Urinary bladder (tissue), 4 donors: ENCODE results near the gene WFS1. TPM values are rescaled to one million over a fixed set of nuclear protein-coding genes. Genes with fewer than 3 reads are reported as not detected.

ENCODE experiments used
- DNase-seq: peaks from one replicate; pipeline ENCODE4 v3.0.0-alpha.2; 2015; ENCODE audit errors: extremely low spot score
- H3K27ac ChIP-seq: one replicate; pipeline ENCODE4 v1.5.1; 2013; ENCODE audit warnings: low read depth, mild to moderate bottlenecking, moderate library complexity
- H3K36me3 ChIP-seq: one replicate; pipeline ENCODE4 v1.6.1; 2013; ENCODE audit warnings: mild to moderate bottlenecking, moderate library complexity; ENCODE audit not compliant: insufficient read depth
- H3K4me1 ChIP-seq: one replicate; pipeline ENCODE4 v1.6.1; 2013; ENCODE audit warnings: mild to moderate bottlenecking, moderate library complexity; ENCODE audit not compliant: insufficient read depth
- H3K4me3 ChIP-seq: one replicate; pipeline ENCODE4 v1.5.1; 2013; ENCODE audit warnings: low read depth, low read length
- WGBS: extraction: QIAGEN DNeasy Blood & Tissue Kit; methylation state at CpG from one replicate; pipeline ENCODE4 v1.1.7; 2013; 5-methylcytosine and 5-hydroxymethylcytosine counted together
- polyA plus RNA-seq: library from polyadenylated mRNA; stranded (reverse); fragments of 200-250 nt; gene quantifications from one replicate; pipeline ENCODE4 v1.2.3, GENCODE V29; 2013
- total RNA-seq: library from RNA; depleted of rRNA; stranded (reverse); fragments of >200 nt; gene quantifications from one replicate; pipeline ENCODE4 v1.2.3, GENCODE V29; 2014
- donor health status: healthy with polysubstance abuse.
- donor health status: healthy.

Gene WFS1
- total and polyA plus RNA-seq, 2 donors, result 20.5 to 85.3 TPM

DNA sequence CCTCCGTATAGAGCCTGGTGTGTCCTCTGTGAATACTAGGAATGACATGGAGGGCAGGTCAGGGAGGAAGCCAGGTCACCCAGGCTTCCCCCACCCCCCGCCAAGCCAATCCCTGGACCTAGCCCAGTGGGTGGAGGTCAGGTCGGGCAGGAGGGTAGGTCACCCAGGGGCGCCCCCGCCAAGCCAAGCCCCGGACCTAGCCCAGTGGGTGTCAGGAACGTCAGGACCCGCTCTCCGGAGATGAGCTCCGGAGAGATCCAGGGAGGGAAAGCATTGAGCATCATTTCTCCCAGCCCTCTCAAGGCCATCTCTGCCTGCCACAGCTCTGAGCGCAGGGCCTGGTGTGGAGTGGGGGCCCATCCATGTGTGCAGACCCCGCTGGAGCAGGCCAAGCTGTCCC is 48.6 kb downstream of the WFS1 start:
- DNase-seq, result no peak
- Histone ChIP-seq H3K27ac (no peak overlapping the region), H3K4me3 (no peak overlapping the region), H3K36me3 (no peaks in the 10 kb centered on the region), H3K4me1 (no peaks in the 10 kb centered on the region)
- 76% methylated on average over 12 of the region's 12 CpGs for WGBS

DNA sequence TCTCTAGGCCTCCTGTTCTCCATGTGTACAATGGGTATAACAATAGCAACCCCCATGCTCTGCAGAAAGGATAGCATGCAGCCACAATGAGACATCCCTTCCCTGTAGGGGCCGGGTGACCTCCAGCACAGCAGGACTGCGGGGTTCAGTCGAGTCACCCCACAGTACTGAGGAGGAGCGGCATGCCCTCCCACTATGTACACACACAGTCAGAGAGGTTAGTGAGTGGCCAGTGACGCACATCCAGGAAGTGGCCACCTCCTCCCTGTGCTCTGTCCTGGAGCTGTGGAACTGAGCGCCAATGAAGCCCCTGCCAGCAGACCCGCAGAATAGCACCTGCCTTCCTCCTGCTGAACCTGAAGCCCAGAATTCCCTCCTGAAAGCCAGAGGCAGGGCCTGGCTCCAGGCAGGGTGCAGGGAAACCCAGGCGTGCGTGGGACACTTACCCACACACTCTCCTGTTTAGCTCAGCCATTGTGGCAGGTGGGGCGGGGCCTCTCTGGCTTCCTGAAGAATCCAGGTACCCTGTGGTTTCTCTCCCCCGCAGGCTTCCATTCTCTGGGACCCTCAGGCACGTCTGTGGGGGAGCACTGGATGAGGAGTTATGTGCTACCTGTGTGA is 50.0 kb downstream of the WFS1 start:
- no peaks in the 10 kb centered on the region for H3K36me3 ChIP-seq
- no peak overlapping the region for H3K4me3 ChIP-seq
- no peak overlapping the region for H3K27ac ChIP-seq
- no peak for DNase-seq
- 82% methylated on average over 12 of the region's 12 CpGs for WGBS
- H3K4me1 ChIP-seq, result no peaks in the 10 kb centered on the region

DNA sequence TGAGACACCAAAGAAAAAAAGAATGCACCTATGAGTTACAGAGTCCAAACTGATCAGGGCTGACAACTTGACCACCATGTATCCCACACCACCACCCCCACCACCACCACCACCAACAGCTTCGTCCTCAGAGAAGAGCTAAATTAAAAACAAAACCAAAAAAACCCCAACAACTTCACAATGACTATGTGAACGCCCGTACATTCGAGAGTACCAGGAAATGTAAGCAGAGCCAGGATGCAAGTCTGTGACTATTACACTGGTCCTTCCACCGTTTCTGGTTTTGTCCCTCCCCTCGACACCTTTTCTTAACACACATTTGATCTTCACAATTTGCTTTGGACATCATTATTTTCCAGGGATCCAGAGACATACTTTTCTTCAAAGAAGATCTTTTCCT is 51.0 kb downstream of the WFS1 start:
- Histone ChIP-seq H3K27ac (no peak overlapping the region), H3K36me3 (no peaks in the 10 kb centered on the region), H3K4me3 (no peak overlapping the region), H3K4me1 (no peaks in the 10 kb centered on the region)
- no peak for DNase-seq
- 82% methylated on average over 6 of the region's 6 CpGs for WGBS

DNA sequence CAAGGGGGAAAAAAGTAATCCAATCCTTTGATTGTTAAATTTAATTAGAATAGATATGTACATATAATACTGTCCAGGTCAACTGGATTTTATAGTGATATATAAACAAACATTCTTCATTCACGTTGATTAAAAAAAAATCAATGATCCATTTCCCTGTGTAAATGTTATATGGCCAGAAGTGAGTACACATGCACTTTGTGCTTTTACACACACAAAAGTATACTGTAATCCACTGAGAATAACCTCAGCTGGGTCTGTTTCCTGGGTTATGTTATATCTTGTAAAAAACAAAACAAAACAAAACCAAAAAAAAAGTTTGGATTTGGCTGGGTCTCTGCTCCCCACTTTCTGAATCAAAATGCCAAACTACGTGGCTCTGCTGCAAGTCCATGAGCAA is 51.7 kb downstream of the WFS1 start:
- DNase-seq, result no peak

DNA sequence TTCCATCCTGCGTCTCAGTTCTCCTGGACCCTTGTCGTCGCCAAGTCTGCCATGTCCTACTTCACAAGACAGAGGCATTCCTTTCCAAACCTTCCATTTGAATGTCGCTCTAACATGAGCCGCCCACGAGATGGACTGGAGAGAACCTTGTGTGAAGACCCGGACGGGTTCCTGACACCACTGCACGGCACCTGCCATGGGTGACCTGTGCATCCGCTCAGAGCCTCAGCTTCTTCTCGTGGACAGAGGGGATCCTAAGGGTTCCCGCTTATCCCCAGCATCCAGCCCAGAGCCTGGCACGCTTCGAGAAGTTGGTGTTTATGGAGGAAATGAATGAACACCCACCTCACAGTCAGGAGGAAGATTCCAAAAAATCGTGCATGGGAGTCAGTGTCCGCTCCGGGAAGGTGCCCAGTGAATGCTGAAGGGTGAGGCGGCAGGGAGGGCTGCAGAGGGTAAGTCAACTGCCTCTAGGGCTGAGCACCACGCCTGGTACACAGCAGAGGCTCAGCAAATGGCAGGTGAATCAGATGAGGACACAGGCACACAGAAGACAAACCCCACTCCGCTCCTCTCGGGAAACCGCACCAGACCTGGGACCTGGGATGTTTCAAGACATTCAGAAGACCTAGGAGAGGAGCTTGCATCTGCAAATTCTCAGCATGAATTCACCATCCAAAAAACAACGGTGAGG is 52.6 kb downstream of the WFS1 start:
- Histone ChIP-seq H3K4me3 (no peak overlapping the region), H3K4me1 (no peaks in the 10 kb centered on the region), H3K36me3 (no peaks in the 10 kb centered on the region), H3K27ac (no peak overlapping the region)
- DNase-seq, result no peak
- WGBS, result 89% methylated on average over 23 of the region's 23 CpGs

More for the DNA sequence above, 51.7 kb downstream of the WFS1 start:
- H3K4me1 ChIP-seq, result no peaks in the 10 kb centered on the region
- H3K4me3 ChIP-seq, result no peak overlapping the region
- H3K36me3 ChIP-seq, result no peaks in the 10 kb centered on the region
- WGBS, result 67% methylated on average over 2 of the region's 2 CpGs
- H3K27ac ChIP-seq, result no peak overlapping the region

DNA sequence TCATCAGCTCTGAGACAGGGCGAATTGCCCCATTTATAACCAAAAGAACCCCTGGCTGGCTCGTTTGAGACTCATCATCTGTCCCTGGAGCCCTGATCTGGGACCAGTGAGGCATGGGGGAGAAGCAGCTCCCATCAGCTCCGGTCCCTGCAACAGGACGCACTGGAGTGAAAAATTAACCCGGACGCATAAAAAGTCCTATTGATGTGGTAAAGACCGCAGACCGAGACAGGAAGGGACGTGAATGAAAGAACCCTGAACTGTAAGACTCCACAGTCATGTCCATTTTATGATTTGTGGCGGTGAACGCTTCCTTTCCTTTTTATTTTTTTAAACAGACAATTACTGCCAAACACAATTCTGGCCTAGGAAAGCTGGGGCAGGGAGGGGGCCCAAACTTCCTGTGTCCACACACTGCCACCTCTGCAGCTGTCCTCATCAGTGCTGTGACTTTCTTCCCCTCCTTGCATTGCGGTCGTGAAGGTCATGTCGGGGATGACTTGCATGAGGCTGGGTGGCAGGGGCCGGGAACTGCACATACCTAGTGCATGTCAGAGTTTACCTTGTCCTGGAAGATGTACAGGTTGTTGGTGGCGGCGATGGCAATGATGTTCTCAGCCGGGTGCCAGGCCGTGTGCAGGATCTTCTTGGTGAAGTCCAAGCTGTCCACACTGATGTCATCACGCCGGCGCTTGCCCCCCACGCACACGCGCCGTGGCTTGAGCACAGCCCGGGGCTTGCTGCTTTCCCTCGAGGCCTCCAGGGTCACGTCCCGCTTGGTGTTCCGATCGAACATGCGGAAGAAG is 53.3 kb downstream of the WFS1 start:
- no peaks in the 10 kb centered on the region for H3K4me1 ChIP-seq
- 84% methylated on average over 33 of the region's 33 CpGs for WGBS
- H3K27ac ChIP-seq, result no peak overlapping the region
- no peaks in the 10 kb centered on the region for H3K36me3 ChIP-seq
- DNase-seq, result no peak
- no peak overlapping the region for H3K4me3 ChIP-seq

DNA sequence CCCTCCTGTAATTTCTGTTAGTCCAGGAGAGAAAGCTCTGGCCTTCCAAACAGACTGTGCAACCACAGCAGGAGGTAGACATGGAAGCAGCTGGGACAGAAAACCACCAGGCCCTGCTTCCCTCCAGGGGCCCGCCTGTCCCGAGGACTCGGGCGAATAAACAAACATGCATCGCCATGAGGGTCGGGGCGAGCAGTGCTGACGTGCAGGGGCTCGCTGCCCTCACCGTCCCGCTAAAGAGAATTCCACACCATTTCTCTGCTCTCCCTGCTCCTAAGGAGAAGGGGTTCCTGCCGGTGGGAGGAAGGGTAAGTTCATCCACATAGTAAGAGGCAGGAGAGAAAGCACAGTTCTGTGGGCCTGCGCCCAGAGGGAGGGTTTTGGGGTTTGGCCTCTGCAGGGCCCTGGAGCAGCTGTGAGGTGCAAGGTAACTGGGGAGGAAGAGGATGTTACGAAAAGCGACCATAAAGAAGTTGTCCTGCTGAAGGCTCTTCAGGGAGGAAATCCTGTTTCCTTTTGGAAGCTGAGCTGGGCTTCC is 54.9 kb downstream of the WFS1 start:
- WGBS, result 46% methylated on average over 15 of the region's 15 CpGs

DNA sequence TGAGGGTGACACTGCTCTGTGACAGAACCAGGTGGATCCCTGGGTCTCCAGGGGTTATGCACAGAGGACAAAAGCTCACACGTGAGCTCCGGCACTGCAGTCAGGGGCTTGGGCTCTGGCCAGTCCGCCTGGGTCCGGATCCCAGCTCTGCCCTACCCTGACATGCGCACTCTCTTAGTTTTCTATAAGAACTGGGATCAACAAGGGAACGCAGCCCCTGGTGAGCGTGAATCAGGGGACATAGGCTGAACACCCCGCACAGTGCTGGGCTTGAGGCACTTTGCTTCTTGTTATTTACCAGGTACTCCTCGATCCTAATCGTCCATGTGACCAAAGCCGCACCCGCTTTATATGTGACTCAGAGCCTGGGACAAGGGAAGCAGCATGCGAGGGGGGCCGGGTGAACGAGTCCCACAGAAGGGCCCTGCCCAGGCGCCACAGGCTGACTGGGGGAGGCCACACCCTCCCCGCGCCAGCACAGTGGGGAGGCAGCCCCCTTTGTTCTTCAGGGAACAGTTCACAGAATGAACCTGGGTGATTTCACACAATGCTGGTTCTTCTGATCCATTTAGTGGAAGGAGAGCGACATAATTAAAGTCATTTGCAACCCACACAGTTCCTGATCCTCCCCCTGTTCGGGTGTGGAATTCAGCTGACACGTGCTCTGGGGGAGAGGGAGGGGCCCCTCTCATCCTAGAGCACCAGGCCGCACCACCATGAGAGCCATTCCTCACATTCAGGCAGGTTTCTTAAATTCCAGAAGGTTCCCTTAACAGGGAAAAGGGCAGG is 55.5 kb downstream of the WFS1 start:
- Histone ChIP-seq H3K27ac (peak overlapping the region; percentile 76), H3K4me3 (no peak overlapping the region), H3K36me3 (no peaks in the 10 kb centered on the region), H3K4me1 (no peaks in the 10 kb centered on the region)
- DNase-seq, result peak; percentile 75
- 46% methylated on average over 22 of the region's 22 CpGs for WGBS

More for the DNA sequence above, 54.9 kb downstream of the WFS1 start:
- DNase-seq, result peak; percentile 2
- Histone ChIP-seq H3K36me3 (no peaks in the 10 kb centered on the region), H3K4me1 (no peaks in the 10 kb centered on the region), H3K4me3 (no peak overlapping the region), H3K27ac (peak overlapping the region; percentile 76)

DNA sequence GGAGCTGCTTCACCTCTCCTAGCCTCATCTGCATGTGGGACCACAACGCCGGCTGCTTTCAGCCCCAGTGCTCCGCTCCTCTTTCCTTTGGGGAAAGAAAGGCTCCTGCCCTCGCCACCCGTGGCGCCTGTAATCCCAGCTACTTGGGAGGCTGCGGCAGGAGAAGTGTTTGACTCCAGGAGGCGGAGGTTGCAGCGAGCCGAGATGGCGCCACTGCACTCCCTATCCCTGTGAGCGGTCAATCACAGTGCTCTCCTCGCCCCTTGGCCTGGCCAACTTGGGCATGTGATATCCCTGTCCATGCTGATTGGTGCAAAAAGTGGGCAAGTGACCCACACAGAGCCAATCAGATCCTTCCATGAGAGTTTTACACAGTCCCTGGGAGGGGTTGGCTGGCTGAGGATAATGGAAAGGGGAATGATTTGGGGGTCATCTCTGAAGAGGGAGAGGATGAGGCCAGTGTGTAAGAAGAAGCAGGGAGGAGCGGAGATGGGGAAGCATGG is 56.2 kb downstream of the WFS1 start:
- Histone ChIP-seq H3K4me1 (no peaks in the 10 kb centered on the region), H3K4me3 (no peak overlapping the region), H3K36me3 (no peaks in the 10 kb centered on the region), H3K27ac (peak overlapping the region; percentile 42)
- no peak for DNase-seq
- 88% methylated on average over 14 of the region's 14 CpGs for WGBS

DNA sequence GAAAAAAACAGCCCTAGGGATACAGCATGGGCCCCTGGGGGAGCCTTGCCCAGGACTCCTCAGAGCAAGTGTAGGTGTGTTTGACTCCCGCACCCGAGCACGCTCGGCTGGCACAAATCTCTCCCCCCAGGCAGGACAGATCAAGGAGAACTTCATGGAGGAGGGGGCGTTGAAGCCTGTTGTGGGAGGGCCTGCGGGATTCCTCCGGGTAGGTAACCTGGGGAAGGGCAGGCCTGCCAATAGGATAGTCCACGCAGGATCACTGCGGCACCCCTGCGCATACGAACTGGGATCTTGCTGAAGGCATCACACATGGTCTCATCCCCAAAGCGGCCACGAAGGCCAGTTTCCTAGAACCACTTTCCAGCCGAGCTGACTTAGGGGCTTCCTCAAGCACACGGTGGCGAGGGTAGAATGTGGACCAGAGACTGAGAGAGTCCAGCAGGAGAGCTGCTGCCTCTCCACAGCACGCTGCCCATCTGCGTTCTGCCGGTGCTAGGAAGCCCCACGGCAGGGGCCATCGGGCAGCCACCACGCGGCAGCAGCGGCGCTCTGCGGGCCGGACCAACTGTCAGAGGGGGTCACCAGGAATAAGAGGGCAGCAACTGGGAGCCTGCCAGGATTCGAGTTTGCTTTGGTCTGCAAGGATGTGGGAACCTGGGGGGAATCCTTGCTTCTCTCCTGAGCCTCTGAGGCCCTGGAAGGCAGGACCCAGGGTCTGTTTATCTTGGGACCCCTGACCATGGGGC is 56.8 kb downstream of the WFS1 start:
- no peaks in the 10 kb centered on the region for H3K4me1 ChIP-seq
- no peak overlapping the region for H3K4me3 ChIP-seq
- no peaks in the 10 kb centered on the region for H3K36me3 ChIP-seq
- no peak for DNase-seq
- 92% methylated on average over 28 of the region's 28 CpGs for WGBS
- no peak overlapping the region for H3K27ac ChIP-seq

DNA sequence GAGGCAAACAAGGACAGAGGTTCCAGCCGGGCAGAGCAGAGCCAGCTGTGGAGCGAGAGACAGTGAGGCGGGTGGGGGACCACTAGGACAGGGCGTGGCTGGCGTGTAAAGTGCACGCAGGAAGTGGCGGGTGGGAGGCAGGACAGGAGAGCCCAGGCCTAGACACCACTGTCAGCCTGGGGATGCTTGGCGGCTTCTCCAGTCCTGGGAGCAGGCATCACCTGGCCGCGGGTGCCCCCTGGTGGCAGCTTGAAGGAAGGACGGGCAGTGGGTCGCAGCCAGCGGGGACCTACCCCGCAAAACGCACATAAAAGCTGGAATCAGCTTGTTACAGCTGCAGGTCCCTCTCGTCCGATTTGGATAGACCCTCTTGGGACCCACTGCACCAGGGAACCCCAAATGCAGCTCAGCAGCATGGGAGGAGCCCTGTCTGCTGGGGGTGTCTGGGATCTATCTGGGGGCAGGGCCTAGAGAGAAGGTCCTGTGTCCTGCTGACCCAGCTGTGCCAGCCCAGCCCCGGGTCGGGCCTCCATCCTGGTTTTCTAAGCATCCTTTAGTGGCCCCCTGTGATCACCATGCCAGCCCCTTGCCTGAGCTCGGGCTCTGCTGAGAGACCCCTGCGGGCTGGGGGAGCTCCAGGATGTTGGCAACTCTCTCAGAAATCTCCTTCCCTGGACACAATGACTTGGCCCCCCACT is 57.7 kb downstream of the WFS1 start:
- H3K4me1 ChIP-seq, result no peaks in the 10 kb centered on the region
- H3K4me3 ChIP-seq, result no peak overlapping the region
- peak; percentile 32 for DNase-seq
- WGBS, result 10% methylated on average over 21 of the region's 21 CpGs
- no peaks in the 10 kb centered on the region for H3K36me3 ChIP-seq
- H3K27ac ChIP-seq, result no peak overlapping the region

DNA sequence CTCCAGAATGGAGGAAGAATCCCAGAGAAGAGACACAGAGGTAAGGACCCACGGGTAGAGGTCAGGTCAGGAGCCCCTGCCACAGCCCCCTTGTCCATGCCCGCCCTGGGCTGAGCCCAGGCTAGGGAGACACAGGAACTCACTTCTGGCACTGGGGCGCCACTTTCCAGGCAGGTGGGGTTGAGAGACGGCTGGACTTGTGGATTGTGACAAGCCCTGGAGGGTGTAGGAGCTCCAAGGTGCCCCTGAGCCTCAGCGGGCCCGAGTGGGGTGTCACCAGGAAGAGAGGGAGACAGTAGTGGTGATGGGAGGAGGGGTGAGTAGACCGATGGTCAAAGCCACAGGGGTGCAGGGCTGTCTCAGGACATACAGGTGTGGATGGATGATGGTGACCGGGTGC is 58.9 kb downstream of the WFS1 start:
- Histone ChIP-seq H3K27ac (no peak overlapping the region), H3K4me1 (no peaks in the 10 kb centered on the region), H3K36me3 (no peaks in the 10 kb centered on the region), H3K4me3 (no peak overlapping the region)
- WGBS, result 75% methylated on average over 8 of the region's 8 CpGs
- no peak for DNase-seq
